Measurements from ENCODE around the gene CDH22.

DNA sequence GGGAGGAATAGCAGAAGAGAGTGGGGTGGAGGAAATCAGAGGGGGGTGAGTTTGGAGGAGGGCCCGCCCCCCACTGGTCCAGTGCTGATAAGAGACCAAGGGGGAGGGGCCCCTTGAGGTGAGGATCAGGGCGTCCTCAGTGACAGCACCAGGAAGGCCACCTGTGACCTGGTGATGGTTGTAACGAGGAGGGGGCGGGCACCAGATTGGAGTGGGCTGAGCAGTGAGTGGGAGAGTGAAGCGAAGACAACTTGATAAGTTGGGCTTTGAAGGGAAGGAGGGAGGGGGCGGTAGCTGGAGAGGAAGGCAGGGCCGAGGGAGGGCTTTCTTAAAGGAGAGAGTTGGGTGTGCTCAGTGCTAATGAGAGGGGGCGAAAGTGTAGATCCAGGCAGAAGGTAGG, 30.7 kb downstream of the CDH22 start:
- TF ChIP-seq RAD21 (IDR thresholded peaks at IDR 0.05; ENCODE audit: low read depth): no peak
- TF ChIP-seq YY1 (IDR thresholded peaks at IDR 0.05; ENCODE audit: low read depth): no peak
- no peak for TF ChIP-seq EGR1 (IDR thresholded peaks at IDR 0.05)
- TF ChIP-seq EP300 (IDR thresholded peaks at IDR 0.05; ENCODE audit: borderline replicate concordance): no peak
- no peak for TF ChIP-seq CEBPB (IDR thresholded peaks at IDR 0.05)
- no peak for TF ChIP-seq TAF1 (IDR thresholded peaks at IDR 0.05; ENCODE audit: low read depth)
- TF ChIP-seq, protein P1, sequence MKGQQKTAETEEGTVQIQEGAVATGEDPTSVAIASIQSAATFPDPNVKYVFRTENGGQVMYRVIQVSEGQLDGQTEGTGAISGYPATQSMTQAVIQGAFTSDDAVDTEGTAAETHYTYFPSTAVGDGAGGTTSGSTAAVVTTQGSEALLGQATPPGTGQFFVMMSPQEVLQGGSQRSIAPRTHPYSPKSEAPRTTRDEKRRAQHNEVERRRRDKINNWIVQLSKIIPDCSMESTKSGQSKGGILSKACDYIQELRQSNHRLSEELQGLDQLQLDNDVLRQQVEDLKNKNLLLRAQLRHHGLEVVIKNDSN (IDR thresholded peaks at IDR 0.05): no peak
- TF ChIP-seq TEAD4 (IDR thresholded peaks at IDR 0.05): no peak
- TF ChIP-seq, protein P2, sequence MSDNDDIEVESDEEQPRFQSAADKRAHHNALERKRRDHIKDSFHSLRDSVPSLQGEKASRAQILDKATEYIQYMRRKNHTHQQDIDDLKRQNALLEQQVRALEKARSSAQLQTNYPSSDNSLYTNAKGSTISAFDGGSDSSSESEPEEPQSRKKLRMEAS (IDR thresholded peaks at IDR 0.05): no peak
- TF ChIP-seq ZBTB7A (IDR thresholded peaks at IDR 0.05; ENCODE audit: low read depth): no peak
